ENCODE results near the gene TMEM170A.

TMEM170A gene

DNA sequence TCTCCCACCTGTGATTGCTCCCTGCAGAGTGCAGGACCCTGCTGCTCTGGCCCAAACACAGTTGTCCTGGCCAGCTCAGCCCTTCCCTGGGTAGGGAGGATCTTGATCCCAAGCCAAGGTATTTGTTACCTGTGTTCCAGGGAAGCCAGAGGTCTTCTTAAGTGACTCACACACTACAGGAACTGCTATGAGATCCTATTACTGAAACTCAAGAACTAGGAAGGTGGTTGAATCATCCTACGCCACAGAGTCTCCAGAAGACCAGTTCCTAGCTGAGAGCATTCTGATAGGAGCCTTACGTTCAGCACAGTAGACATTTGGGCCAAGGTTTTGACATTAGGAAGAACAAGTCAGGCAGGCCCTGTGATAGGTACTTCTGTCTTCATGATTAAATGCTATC is 18.7 kb upstream of the TMEM170A start:
- intact Hi-C loops (cut with DNase I; ENCODE audit: low total_unique reads): no loop called here
- H3K9me3 ChIP-seq: no peaks in the 10 kb centered on the region
- no peak for DNase-seq
- no peaks in the 10 kb centered on the region for H3K27me3 ChIP-seq
- no peaks in the 10 kb centered on the region for H3K4me1 ChIP-seq
- no peak overlapping the region for H3K4me3 ChIP-seq
- H3K27ac ChIP-seq: no peak overlapping the region
- TF ChIP-seq, protein P1, sequence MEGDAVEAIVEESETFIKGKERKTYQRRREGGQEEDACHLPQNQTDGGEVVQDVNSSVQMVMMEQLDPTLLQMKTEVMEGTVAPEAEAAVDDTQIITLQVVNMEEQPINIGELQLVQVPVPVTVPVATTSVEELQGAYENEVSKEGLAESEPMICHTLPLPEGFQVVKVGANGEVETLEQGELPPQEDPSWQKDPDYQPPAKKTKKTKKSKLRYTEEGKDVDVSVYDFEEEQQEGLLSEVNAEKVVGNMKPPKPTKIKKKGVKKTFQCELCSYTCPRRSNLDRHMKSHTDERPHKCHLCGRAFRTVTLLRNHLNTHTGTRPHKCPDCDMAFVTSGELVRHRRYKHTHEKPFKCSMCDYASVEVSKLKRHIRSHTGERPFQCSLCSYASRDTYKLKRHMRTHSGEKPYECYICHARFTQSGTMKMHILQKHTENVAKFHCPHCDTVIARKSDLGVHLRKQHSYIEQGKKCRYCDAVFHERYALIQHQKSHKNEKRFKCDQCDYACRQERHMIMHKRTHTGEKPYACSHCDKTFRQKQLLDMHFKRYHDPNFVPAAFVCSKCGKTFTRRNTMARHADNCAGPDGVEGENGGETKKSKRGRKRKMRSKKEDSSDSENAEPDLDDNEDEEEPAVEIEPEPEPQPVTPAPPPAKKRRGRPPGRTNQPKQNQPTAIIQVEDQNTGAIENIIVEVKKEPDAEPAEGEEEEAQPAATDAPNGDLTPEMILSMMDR (IDR thresholded peaks at IDR 0.05): no peak
- no peaks in the 10 kb centered on the region for H3K36me3 ChIP-seq

DNA sequence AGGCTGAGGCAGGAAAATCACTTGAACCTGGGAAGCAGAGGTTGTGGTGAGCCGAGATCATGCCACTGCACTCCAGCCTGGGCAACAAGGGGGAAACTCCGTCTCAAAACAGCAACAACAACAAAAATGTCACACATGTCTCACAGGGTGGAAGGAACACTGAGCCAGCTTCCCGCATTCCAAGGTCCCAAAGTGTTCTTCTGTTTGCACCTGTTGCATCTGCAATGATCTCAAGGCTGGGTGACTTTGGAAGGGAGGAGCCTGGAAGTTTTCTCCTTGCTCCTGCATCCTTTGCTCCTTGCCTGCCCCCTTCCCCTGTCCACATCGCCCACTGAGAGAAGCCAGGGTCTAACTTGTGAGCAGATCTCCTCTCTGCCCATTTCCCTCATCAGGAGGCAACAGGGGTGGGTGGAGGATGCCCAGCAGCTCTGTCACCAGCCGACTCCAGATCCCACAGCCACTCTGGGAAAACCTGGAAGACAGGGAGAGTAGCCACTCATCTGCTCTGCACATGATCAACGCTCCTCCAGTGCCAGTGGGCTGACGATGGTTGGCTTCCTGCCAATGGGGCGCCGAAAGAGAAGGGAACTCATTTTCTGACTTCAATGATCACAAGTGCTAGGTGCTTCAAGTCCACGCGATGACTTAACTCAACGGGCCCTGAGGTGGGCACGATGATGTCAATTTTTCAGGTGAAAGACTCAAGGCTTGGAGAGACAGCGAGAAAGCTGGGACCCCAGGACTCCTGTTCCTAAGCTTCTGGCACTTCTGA is 18.1 kb upstream of the TMEM170A start:
- no peak for DNase-seq
- intact Hi-C loops (cut with DNase I; ENCODE audit: low total_unique reads): no loop called here
- Histone ChIP-seq H3K4me3 (no peak overlapping the region), H3K27me3 (no peaks in the 10 kb centered on the region), H3K36me3 (no peaks in the 10 kb centered on the region), H3K9me3 (no peaks in the 10 kb centered on the region), H3K27ac (no peak overlapping the region), H3K4me1 (no peaks in the 10 kb centered on the region)
- TF ChIP-seq, protein P1 (IDR thresholded peaks at IDR 0.05): no peak

DNA sequence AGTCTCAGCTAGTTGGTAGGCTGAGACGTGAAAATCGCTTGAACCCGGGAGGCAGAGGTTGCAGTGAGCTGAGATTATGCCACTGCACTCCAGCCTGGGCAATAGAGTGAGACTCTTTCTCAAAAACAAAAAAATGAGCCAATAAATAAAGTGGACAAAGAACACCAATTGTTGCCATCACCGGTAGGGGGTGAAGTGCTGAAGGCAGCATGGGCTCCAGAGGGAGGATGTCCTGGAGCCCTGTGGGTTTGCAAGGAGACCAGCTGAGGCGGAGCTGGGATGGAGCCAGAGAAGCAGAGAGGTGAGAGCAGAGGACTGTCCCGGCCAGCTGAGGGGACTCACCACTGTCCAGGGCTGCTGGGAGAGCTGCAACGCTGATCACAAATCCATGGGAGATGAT is 17.0 kb upstream of the TMEM170A start:
- H3K27ac ChIP-seq: no peak overlapping the region
- DNase-seq: peak in 1 of 2 donors; percentile 51
- intact Hi-C loops (cut with DNase I; ENCODE audit: low total_unique reads): no loop called here
- H3K4me1 ChIP-seq: no peaks in the 10 kb centered on the region
- H3K27me3 ChIP-seq: no peaks in the 10 kb centered on the region
- H3K36me3 ChIP-seq: no peaks in the 10 kb centered on the region
- no peak overlapping the region for H3K4me3 ChIP-seq
- TF ChIP-seq, protein P1 (IDR thresholded peaks at IDR 0.05): no peak
- H3K9me3 ChIP-seq: no peaks in the 10 kb centered on the region

DNA sequence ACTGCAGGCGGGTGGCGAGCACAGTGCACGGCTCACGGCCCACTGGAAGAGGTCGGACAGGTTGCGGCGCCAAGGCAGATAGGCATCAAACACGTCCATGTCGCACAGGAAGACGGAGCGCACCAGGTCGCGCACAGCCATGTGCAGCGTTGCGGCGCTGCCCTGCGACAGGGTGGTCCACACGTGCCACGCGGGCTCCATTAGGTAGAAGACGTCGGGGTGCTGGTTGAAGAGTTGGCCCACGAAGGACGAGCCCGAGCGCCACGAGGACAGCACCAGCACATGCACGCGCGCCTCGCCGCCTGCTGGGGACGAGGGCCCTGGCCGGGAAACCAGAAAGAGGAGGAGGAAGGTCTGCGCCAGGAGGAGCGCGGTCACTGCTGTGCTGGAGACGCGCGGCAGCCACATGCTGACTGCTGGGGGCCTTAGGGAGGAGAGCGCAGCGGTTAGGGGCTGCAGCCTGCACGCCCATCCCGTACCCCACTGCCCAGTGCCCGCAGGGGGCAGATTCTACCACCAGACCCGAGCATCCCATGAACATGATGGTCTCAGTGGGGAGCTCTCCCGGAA is 15.0 kb upstream of the TMEM170A start:
- DNase-seq: no peak
- intact Hi-C loops (cut with DNase I; ENCODE audit: low total_unique reads): loop anchor here (5.0 kb wide), 1 partner anchor 283 kb away; no protein-coding TSS in a partner anchor
- Histone ChIP-seq H3K4me1 (no peaks in the 10 kb centered on the region), H3K27me3 (no peaks in the 10 kb centered on the region), H3K36me3 (no peaks in the 10 kb centered on the region), H3K27ac (no peak overlapping the region), H3K9me3 (no peaks in the 10 kb centered on the region), H3K4me3 (no peak overlapping the region)
- TF ChIP-seq, protein P1 (IDR thresholded peaks at IDR 0.05): no peak

DNA sequence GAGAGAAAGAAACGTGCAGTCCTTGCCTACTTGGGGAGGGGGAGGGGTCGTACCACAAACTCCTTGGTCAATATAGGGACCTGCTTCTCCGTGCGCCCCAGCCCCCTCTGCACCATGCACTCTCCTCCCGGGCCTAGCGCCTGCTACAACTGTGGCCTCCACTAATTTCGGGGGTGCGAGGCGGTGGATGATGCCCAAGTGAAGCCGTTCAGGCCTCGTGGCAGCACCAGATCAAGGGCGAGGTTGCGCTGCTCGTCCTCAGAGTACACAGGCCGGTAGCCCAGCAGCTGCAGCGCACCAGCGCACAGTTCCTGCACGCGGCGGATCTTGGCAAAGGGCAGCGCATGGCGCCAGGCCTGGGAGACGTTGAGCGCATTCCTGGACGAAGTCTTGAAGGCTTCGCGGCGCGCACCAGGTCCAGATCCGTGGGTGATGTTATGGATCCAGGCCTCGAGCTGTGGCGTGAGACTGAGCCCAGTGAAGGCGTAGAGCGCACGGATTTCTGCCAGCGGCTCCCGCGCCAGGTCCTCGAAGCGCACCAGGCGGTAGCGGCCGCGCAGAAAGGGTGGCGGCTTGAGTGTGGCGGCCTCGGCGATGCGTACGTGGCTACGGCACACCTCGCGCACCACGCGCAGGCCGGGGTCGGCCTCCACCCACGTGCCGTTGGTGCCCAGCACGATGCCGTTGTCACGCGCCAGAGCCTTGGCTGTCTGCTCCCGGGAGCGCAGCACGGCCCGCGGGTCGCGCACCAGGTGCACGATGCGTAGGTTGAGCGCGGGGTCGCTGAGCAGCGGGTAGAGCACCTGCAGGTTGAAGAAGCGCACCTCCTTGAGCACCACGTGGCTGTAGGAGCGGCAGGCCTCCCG is 14.2 kb upstream of the TMEM170A start:
- Histone ChIP-seq H3K4me3 (no peak overlapping the region), H3K27me3 (no peaks in the 10 kb centered on the region), H3K4me1 (no peaks in the 10 kb centered on the region), H3K9me3 (no peaks in the 10 kb centered on the region), H3K36me3 (no peaks in the 10 kb centered on the region), H3K27ac (no peak overlapping the region)
- TF ChIP-seq, protein P1 (IDR thresholded peaks at IDR 0.05): no peak
- no peak for DNase-seq
- intact Hi-C loops (cut with DNase I; ENCODE audit: low total_unique reads): loop anchor here (5.0 kb wide), 1 partner anchor 284 kb away; no protein-coding TSS in a partner anchor
